ENCODE data around the gene TENM3.

TENM3 gene

GRCh38 chr4:182730791-182731190, 487.6 kb downstream of the TENM3 start:
- Histone ChIP-seq H3K79me2 (ENCODE audit: low read length) (no peaks in the 10 kb centered on the region), H3K4me1 (ENCODE audit: low read length) (no peaks in the 10 kb centered on the region), H2AFZ (ENCODE audit: low read length) (no peak overlapping the region), H3K36me3 (replicated peaks; ENCODE audit: insufficient read depth, low read length) (no peaks in the 10 kb centered on the region), H3K27ac (ENCODE audit: low read length) (no peak overlapping the region), H3F3A (ENCODE audit: insufficient read depth, low read length) (no peaks in the 10 kb centered on the region), H4K20me1 (ENCODE audit: insufficient read depth, low read length) (no peaks in the 10 kb centered on the region), H3K9ac (ENCODE audit: low read length) (no peak overlapping the region), H3K27me3 (replicated peaks; ENCODE audit: insufficient read depth, low read length) (no peaks in the 10 kb centered on the region), H3K9me3 (replicated peaks; ENCODE audit: insufficient read depth, low read length) (no peaks in the 10 kb centered on the region), H3K4me3 (ENCODE audit: low read length) (no peak overlapping the region), H3K4me2 (ENCODE audit: low read depth, low read length) (no peak overlapping the region), H3K9me2 (replicated peaks; ENCODE audit: insufficient read depth, low read length) (no peaks in the 10 kb centered on the region)
- no peak for DNase-seq
- TF ChIP-seq CTCF (IDR thresholded peaks at IDR 0.05; ENCODE audit: low read length) (no peak), EZH2 (optimal IDR thresholded peaks at IDR 0.05; ENCODE audit: low read depth, low read length) (no peak), EZH2phosphoT487 (IDR thresholded peaks at IDR 0.05; ENCODE audit: low read length) (no peak)

GRCh38 chr4:182736207-182736606, 493.0 kb downstream of the TENM3 start:
- no peaks in the 10 kb centered on the region for H3F3A ChIP-seq (ENCODE audit: insufficient read depth, low read length)
- H3K27ac ChIP-seq (ENCODE audit: low read length): no peak overlapping the region
- DNase-seq: no peak
- H3K9me2 ChIP-seq (replicated peaks; ENCODE audit: insufficient read depth, low read length): no peaks in the 10 kb centered on the region
- no peak overlapping the region for H3K4me2 ChIP-seq (ENCODE audit: low read depth, low read length)
- no peaks in the 10 kb centered on the region for H3K79me2 ChIP-seq (ENCODE audit: low read length)
- H2AFZ ChIP-seq (ENCODE audit: low read length): no peak overlapping the region
- no peak for TF ChIP-seq EZH2phosphoT487 (IDR thresholded peaks at IDR 0.05; ENCODE audit: low read length)
- H3K27me3 ChIP-seq (replicated peaks; ENCODE audit: insufficient read depth, low read length): no peaks in the 10 kb centered on the region
- H3K4me3 ChIP-seq (ENCODE audit: low read length): no peak overlapping the region
- no peaks in the 10 kb centered on the region for H3K36me3 ChIP-seq (replicated peaks; ENCODE audit: insufficient read depth, low read length)
- no peaks in the 10 kb centered on the region for H4K20me1 ChIP-seq (ENCODE audit: insufficient read depth, low read length)
- no peak overlapping the region for H3K9ac ChIP-seq (ENCODE audit: low read length)
- no peaks in the 10 kb centered on the region for H3K9me3 ChIP-seq (replicated peaks; ENCODE audit: insufficient read depth, low read length)
- H3K4me1 ChIP-seq (ENCODE audit: low read length): no peaks in the 10 kb centered on the region

GRCh38 chr4:182738283-182739047, 495.3 kb downstream of the TENM3 start:
- H3K27me3 ChIP-seq (replicated peaks; ENCODE audit: insufficient read depth, low read length): no peaks in the 10 kb centered on the region
- no peaks in the 10 kb centered on the region for H4K20me1 ChIP-seq (ENCODE audit: insufficient read depth, low read length)
- H3F3A ChIP-seq (ENCODE audit: insufficient read depth, low read length): no peaks in the 10 kb centered on the region
- no peak for TF ChIP-seq EZH2phosphoT487 (IDR thresholded peaks at IDR 0.05; ENCODE audit: low read length)
- TF ChIP-seq EZH2 (optimal IDR thresholded peaks at IDR 0.05; ENCODE audit: low read depth, low read length): no peak
- TF ChIP-seq CTCF (IDR thresholded peaks at IDR 0.05; ENCODE audit: low read length): no peak
- H3K27ac ChIP-seq (ENCODE audit: low read length): no peak overlapping the region
- no peaks in the 10 kb centered on the region for H3K9me3 ChIP-seq (replicated peaks; ENCODE audit: insufficient read depth, low read length)
- no peak overlapping the region for H3K9ac ChIP-seq (ENCODE audit: low read length)
- no peak overlapping the region for H3K4me3 ChIP-seq (ENCODE audit: low read length)
- no peaks in the 10 kb centered on the region for H3K4me1 ChIP-seq (ENCODE audit: low read length)
- DNase-seq: no peak
- H2AFZ ChIP-seq (ENCODE audit: low read length): no peak overlapping the region
- no peaks in the 10 kb centered on the region for H3K36me3 ChIP-seq (replicated peaks; ENCODE audit: insufficient read depth, low read length)
- no peaks in the 10 kb centered on the region for H3K9me2 ChIP-seq (replicated peaks; ENCODE audit: insufficient read depth, low read length)
- no peak overlapping the region for H3K4me2 ChIP-seq (ENCODE audit: low read depth, low read length)
- no peaks in the 10 kb centered on the region for H3K79me2 ChIP-seq (ENCODE audit: low read length)

- H3K36me3 ChIP-seq (replicated peaks; ENCODE audit: insufficient read depth, low read length): no peaks in the 10 kb centered on the region
- H4K20me1 ChIP-seq (ENCODE audit: insufficient read depth, low read length): no peaks in the 10 kb centered on the region
- H3K9ac ChIP-seq (ENCODE audit: low read length): no peak overlapping the region
- no peaks in the 10 kb centered on the region for H3K79me2 ChIP-seq (ENCODE audit: low read length)
- H3K4me3 ChIP-seq (ENCODE audit: low read length): no peak overlapping the region
- H3K9me2 ChIP-seq (replicated peaks; ENCODE audit: insufficient read depth, low read length): no peaks in the 10 kb centered on the region
- H3K4me1 ChIP-seq (ENCODE audit: low read length): no peaks in the 10 kb centered on the region
- H2AFZ ChIP-seq (ENCODE audit: low read length): no peak overlapping the region
- H3K27ac ChIP-seq (ENCODE audit: low read length): no peak overlapping the region
- H3K9me3 ChIP-seq (replicated peaks; ENCODE audit: insufficient read depth, low read length): no peaks in the 10 kb centered on the region
- no peaks in the 10 kb centered on the region for H3F3A ChIP-seq (ENCODE audit: insufficient read depth, low read length)
- no peak for DNase-seq
- TF ChIP-seq CTCF (IDR thresholded peaks at IDR 0.05; ENCODE audit: low read length) (no peak), EZH2phosphoT487 (IDR thresholded peaks at IDR 0.05; ENCODE audit: low read length) (no peak)
- no peaks in the 10 kb centered on the region for H3K27me3 ChIP-seq (replicated peaks; ENCODE audit: insufficient read depth, low read length)
- H3K4me2 ChIP-seq (ENCODE audit: low read depth, low read length): no peak overlapping the region
These were observed 497.1 kb downstream of the TENM3 start for GRCh38 chr4:182740256-182740655.

All from MM.1S (cell line).